ENCODE measurements around the gene NRARP.

NRARP gene

DNA sequence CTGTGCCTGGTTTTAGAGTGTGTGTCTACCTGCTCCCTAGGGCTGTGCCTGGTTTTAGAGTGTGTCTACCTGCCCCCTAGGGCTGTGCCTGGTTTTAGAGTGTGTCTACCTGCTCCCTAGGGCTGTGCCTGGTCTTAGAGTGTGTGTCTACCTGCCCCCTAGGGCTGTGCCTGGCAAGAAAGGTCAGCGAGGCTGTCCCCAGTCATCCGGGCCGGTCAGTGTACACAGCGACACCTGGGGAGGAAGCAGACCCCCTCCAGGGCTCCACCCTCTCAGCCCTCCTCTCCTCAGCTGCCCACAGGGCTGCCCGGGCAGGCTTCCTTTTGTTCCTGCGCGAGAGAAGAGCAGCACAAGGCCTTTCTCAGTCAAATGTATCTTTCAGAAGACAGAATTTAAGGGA is 4.1 kb downstream of the NRARP start:
- no peak for DNase-seq (ENCODE audit: low read depth)

DNA sequence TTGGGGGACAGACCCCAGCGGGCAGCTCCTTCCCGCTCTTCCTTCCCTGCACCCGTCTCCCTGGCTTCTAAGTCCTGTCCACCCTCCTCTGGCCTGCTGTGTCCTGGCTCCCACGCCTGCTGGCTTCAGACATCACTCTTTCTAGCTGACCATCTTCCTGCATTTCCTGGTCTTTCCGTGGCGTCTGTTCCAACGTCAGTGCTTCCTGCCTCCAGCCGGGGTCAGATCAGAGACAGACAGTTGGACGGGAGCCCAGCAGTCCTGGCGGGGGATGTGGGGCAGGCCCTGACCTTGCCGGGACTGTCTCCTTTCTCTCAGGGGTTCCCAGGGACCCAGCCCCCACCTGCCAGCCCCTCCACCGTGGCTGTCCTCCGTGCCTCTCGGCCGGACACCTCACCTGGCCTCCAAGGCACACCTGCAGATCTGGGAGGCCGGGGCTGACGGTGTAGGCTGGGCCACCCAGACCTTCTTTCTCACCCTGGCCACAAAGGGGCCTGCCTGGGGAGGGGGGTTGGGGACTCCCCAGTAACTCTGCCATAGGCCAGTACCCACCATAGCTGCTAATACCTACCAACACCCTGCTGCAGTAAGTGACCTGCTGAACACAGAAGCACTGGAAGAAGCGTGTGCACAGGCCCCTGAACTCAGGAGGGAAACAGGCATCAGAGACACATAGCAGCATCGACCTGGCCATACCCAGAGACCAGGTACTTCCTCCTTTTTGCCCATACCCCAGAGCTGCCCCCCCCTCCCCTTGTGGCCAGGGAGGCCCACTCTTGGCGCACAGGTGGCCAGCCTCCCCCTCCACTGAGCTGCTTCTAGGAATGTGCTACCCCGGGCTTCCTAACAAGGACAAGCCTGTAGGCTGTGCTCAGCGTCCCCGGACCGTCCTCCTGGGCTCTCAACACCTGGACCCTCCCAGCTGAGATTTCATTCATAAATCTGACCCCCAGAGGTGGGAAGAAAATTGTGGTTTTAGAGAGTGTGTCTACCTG is 5.1 kb downstream of the NRARP start:
- no peak for DNase-seq (ENCODE audit: low read depth)

DNA sequence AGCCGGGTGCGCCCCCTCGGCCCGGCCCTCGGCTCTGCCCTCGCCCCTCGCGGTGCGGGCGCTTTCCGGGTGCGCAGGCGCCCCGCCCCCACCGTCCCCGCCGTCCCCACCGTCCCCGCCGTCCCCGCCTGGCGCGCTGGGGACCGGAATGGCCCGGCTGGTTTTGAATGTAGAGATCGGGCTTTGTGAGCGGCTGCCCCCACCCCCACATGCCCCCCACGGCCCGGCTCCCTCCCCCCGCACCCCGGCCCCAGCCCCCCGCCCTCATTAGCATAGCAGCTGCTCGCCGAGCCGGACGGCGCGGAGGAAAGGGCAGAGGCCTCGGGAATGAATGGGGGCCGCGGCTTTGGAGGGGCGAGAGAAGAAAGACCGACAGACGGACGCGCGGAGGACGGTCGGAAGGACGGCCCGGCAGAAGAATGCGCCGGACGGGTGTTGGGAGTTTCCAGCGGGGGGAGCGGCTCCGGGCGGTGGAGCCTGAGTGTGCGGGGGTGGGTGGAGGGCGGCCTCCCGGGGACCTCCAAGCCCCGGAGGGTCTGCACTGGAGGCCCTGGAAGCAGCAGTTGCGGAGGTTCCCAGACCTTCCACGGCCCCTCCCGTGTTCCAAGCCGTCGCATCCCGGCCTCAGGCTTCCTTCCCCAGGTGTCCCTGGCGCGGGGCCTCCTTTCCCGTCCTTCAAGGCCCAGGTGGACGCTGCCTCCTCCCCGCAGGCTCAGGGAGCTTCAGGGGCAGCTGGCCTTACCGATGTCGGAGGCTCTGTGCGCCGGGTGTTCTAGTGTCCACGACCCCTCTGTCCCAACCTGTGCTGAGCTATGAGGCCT is 6.0 kb downstream of the NRARP start:
- no peak for DNase-seq (ENCODE audit: low read depth)

DNA sequence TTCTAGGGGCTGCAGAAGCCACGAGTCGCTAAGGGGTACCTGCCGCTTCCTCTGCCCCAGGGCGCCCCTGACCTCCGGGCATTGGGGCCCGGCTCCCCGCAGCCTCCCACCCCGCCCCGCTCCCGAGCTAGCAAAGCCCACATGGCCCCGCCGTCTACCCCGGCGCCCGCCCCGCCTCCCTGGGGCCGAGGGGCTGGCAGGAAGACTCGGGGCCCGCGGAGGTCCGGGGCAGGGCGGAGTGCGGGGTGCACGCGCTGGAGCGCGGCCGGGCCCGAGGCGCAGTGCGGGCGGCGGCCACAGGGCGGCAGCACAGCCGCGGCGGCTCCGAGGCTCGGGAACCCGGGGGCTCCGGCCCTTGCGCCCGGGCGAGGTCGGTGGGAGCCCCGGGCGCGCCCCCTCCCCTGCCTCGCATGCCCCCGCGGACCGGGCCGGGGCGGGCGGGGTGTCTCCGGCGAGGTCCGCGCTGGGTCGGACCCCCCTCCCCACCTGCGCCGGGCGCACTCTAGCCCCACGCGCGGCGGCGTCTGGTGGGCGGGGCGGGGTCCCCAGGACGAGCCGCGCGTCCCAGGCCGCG is 6.7 kb downstream of the NRARP start:
- peak; percentile 39 for DNase-seq (ENCODE audit: low read depth)

DNA sequence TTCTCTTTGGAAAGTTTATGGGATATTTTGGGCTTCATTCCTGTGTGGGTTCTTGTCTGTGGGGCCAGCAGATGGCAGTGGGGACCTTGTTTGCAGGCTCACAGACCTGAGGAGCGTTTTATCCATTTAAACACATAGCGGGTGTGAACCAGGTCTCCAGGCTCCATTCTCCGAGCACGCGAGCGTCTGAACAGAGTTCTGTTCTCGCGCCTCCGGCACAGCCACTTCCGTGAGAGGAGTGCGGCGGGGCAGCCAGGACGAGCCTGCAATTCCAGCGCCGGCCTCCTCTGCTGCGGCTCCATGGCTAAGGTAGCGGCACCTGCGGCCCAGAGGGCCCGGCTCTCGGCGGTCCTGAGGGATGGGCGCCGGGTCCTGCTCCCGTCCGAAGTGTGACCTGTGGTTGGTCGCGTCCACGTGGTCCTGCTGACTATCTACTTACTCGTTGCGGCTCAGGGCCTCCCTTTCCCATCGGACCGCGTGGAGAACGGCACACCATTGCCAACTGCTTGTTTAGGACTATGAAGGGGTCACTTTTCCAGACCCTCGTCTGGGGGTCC is 7.3 kb downstream of the NRARP start:
- no peak for DNase-seq (ENCODE audit: low read depth)

DNA sequence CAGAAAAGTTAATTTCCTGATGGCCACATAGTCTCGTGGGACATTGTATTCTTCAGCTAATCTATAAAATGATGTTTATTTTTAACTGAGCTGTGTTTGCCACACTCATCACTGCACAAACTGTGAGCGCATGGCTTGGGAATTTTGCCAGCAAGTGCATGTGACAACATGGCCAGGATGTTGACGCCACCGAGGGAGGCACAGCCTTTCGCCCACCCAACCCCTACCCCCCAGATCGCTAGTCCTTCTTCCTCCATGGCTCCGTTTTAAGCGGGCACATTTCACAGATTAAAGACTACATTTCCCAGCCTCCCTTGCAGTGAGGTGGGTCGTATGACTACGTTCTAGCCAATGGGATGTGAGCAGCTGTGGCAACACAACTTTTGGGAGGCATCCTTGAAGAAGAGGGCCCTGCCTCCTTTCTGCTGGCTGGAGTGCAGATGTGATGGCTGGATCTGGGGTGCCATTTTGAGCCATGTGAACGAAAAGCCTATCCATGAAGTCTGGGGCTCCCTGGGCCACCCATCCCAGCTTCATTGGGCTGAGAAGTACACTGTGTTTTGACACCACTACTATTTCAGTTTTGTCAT is 7.9 kb downstream of the NRARP start:
- DNase-seq (ENCODE audit: low read depth) = no peak

DNA sequence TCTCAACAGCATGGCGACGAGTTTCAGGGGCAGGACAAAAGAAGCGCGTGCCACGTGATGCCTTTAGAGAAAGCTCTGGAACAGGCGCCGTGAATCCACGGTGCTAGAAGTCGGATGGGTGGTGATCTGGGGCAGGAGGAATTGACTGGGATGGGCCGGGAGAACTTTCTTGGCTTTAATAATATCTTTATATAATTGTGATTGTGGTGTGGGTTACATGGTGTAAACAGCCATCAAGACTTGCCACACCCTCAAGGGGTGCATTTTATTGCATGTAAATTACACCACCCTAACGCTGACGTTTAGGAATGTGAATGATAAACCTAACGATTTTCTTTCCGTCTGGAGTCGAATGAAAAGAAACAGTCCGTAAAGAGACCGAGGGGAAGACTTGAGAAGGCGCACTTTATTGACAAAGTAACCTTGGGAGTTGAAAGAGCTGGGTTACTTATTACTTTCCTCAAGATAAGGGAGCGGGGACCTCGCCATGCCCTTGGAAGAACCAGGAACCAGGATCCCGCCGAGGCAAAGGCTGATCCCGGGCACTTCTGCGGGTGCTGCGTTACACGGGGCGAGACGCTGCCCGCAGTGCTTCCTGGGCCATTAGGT is 8.5 kb downstream of the NRARP start:
- no peak for DNase-seq (ENCODE audit: low read depth)

DNA sequence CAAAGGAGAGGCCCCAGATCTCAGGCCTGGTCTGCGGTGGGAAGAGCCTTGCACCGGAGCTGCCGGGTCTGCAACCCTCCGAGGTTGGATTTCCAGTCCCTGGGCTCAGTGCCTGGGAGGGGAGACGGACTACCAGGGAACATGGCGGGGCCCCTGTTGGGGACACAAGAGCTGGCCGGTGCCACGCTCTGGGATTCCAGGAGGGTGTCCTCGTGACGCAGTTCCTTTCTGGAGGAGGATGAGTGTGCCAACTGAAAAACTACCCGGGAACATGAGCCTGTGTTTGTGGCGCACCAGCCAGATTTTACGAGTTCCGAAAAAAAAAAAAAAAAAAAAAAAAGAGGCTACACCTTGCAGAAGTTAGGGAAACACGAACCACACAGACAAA is 9.0 kb downstream of the NRARP start:
- no peak for DNase-seq (ENCODE audit: low read depth)

DNA sequence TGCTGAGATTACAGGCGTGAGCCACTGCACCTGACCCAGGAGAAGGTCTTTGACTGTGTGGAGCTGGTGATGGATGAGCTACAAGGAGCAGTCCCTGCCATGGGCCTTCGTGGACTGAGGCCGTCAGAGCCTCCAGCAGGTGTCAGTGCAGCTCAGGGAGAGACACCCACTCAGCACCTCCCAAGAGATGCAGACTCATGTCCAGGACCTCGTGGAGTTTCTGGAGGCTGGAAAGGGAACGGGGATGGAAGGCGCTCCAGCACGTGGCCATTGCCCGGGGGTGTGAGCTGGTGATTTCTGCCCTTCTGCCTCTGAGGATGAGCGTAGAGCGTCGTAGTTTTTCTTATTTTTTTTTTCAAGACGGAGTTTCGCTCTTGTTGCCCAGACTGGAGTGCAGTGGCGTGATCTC is 15.1 kb downstream of the NRARP start:
- no peak for DNase-seq (ENCODE audit: low read depth)

DNA sequence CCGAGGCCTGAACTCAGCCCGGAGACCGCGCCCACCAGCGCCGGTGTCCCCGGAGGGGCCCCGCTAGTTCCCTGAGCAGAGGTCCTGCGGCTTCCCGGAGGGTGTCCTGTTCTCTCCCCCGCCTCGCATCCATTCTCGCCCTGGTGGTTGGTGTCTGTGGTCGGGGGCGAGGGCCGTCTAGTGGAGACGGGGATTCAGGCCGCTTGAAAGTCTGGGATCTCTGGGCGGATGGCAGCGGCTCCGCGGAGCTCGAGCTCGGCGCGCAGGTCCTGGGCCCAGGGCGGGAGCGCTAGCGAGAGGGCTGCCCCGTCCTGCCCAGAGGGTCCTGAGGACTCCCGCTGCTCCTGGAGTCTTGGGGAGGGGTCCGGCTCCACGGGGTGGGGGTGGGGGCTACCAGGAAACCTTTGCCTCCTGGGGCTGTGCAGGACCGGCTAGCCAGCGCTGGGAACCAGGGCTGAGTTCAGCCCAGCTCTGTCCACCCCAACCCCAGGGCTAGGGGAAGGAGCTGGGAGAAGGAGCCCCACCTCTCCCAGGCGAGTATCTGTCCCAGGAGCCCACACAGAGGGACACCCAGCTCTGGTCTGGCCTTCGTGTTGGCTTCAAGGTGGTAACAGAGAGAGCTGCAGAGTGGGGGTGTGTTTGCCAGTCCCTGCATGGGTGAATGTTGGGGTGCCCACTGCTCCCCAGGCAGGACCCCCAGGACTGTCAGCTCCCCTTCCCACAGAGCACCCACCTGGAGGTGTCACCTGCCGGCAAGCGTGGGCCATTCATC is 20.5 kb downstream of the NRARP start:
- no peak for DNase-seq (ENCODE audit: low read depth)

DNA sequence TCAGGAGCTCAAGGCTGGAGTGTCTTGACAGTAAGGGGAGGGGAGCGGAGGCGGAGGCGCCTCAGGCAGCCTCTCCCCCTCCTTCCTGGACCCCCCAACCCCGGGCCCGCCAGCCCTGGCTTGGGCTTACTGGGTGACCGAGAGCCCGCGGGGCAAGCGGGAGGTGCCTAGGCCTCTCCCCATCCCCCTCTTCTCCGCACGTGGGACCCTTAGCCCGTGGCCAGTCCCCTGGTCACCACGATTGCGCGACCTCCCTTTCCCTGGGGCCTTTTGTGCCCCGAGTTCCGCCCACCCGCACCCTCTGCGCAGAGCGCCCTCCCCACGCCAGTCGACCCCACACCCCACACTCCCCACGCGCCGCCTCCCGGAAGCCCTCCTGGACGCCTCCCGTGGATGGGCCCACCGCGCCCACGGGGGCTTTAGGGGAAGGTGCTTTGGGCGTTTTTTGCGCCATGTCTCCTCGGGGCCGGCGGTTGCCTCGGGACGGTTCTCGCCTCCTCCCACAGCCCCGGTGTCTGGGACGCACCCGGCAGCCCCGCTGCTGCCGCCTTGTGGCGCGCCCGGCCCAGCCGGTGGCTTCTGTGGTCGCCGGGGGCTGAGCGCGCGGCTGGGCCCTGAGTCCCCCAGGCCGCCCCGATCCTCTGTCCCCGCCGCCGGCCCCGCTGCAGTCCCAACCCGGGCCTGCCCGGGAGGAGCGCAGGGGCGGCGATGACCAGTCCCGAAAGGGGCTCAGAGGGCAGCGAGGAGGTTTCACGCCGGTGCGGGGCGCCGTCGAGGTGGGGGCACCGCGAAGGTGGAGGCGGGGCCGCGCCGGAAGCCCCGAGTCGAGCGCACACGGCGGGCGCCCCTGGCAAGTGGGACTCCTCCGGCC is 21.4 kb downstream of the NRARP start:
- DNase-seq (ENCODE audit: low read depth) = no peak

DNA sequence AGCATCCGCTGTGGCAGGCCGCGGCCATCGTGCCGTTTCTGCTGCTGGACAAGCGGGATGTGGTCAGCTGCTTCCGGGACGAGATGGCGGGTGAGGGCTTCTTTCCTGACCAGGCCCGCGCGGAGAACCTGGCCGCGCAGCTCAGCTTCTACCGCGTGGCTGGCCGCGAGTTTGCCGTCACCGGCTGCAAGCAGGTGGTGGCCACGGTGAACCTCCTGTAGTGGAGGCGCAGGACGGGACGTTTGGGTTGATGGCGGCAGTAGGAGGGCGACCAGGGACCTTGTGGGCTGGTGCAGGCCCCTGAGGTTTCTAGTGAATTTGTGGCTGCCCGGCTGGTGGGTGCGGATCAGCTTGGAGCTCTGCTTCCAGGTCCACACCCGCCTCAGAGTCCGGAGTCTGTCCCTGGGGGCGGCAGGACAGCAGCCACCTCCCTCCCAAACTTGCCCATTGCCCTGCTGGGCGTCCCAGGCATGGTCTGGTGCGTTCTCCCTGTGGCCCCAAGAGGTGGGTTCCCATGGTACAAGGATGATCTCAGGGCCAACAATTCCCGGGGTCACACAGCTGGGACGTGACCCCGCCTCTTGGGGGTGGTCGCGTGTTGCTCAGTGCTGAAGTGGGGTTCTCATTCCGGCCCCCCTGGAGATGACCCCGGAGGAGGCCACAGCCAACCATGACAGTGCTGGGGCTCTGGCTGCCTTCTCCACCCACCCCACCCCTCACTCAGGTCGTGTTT is 22.2 kb downstream of the NRARP start:
- DNase-seq (ENCODE audit: low read depth) = no peak

DNA sequence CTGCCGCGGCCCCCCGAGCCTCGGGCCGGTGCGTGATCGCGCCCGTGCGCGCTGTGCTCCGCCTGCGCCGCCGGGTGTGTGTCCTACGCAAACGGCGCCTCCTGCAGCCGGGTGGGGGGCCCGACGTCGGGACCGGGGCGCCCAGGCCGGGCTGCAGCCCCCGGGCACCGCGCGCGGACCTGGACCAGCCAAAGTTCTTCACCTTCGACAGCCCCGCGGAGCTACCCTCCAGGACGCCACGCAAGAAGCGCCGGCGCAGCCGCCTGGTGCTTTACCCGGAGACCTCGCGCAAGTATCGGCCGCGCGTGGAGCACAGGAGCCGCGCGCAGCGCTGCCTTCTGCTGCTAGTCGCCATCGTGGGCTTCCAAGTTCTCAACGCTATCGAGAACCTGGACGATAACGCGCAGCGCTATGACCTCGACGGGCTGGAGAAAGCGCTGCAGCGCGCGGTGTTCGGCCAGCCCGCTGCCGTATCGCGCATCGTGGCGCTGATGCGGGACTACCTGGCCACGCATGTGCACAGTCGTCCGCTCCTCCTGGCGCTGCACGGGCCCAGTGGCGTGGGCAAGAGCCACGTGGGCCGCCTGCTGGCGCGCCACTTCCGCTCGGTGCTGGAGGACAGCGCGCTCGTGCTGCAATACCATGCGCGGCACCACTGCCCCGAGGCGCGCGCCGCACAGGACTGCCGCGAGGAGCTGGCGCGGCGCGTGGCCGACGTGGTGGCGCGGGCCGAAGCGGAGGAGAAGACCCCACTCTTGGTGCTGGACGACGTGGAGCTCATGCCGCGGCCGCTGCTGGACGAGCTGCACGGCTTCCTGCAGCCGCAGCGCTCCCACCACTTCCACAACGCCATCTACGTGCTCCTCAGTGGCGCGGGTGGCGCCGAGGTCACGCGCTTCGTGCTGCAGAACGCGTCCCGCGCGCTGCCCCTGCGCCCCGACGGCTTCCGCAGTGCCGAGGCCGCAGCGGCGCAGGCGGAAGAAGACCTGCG is 23.1 kb downstream of the NRARP start:
- DNase-seq (ENCODE audit: low read depth) = no peak

DNA sequence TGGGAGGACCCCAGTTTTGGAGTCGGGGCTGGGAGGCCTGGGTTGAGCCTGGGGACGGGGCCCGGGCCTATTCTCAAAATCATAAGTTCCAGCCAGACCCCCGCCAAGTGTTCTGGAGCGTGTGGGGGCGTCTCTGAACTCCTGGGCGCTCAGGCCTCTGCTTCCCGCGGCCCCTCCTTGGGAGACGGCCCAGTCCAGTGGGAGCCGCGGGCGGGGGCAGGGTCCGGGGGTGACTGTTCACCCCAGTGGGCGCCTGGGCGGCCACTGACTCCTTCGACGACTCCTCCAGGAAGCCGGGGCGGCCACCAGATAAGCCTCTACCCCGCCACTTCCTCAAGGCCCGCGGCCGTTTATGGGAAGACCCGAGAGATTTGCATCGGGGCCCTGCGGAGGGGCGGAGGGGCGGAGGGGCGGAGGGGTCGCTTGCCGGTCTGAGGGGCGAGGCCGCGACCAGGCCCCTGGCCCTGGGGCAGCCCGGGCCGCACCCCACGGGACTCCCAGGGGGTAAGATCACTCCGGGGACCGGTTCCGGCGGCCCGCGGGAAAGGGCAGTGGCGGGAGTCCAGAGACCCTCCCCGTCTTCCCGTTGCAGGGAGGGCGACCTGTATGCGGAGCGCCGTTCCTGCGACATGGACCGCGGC is 23.9 kb downstream of the NRARP start:
- DNase-seq (ENCODE audit: low read depth) = no peak

DNA sequence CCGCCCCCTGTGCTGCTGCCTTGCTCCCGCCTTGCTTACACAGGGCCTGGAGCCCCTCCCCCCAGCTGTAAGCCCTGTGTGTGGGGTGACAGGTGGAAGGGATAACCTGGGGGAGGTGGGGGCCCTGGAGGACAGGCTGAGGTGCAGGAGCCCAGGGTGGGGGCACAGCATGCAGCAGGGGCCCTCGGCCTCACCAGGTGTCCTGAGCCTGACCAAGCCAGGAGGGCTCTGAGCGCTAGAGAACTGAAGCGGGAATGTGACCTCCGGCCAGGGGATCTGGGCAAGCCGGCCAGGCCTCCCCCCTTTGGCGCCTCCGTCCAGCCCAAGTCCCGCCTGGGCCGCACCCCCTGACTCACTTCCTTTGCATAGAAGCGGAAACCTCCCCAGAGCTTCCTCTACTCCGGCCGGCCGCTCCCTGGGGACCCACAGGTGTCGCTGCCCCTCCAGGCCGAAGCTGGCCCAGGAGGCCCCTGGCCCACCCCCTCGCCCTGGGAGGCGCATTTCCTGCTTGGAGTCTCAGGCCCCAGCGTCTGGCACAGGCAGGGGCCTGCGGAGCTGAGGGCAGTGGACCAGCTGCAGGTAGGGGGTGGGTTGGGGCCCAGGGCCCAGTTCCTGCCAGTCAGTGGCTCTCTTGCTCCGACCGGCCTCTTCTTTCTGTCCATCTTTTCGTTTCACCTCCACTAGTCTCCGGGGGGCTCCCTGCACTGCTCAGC is 24.6 kb downstream of the NRARP start, which contains the start of gene TOR4A:
Gene TOR4A, plus strand, starts transcription at position 398 of the 713 bp plus-strand sequence. CDS start 964 bp downstream, outside the sequence.
- DNase-seq (ENCODE audit: low read depth) = no peak

Data from activated T-helper 9 cell treated with anti-CD3 and anti-CD28 coated beads, Interleukin-2, amount 50 U/mL, for 16 hours (primary cell).